CD1c-positive myeloid dendritic cell (primary cell): ENCODE measurements around the gene ADAMTSL1.

Experiments used
- DNase-seq: peaks from one replicate; pipeline ENCODE4 v3.0.0-alpha.2; 2016; ENCODE audit errors: extremely low spot score

Gene ADAMTSL1

GRCh38 chr9:18605766-18606180 is 131.8 kb downstream of the ADAMTSL1 start:
- no peak for DNase-seq

GRCh38 chr9:18606281-18606680 is 132.3 kb downstream of the ADAMTSL1 start:
- no peak for DNase-seq

- DNase-seq, result no peak
Measured at GRCh38 chr9:18606846-18607245, 132.9 kb downstream of the ADAMTSL1 start.

- no peak for DNase-seq
Measured at GRCh38 chr9:18608371-18608770, 134.4 kb downstream of the ADAMTSL1 start.

GRCh38 chr9:18610956-18611355 is 137.0 kb downstream of the ADAMTSL1 start:
- no peak for DNase-seq

- DNase-seq, result no peak
Measured at GRCh38 chr9:18611971-18612370, 138.0 kb downstream of the ADAMTSL1 start.

GRCh38 chr9:18614116-18614515 is 140.2 kb downstream of the ADAMTSL1 start:
- no peak for DNase-seq

- DNase-seq, result no peak
Measured at GRCh38 chr9:18614651-18615050, 140.7 kb downstream of the ADAMTSL1 start.

- no peak for DNase-seq
Measured at GRCh38 chr9:18616976-18617375, 143.0 kb downstream of the ADAMTSL1 start.

- no peak for DNase-seq
Measured at GRCh38 chr9:18617759-18618158, 143.8 kb downstream of the ADAMTSL1 start.

- no peak for DNase-seq
Measured at GRCh38 chr9:18618862-18619261, 144.9 kb downstream of the ADAMTSL1 start.

- DNase-seq, result no peak
Measured at GRCh38 chr9:18622186-18622836, 148.4 kb downstream of the ADAMTSL1 start.

GRCh38 chr9:18623221-18624079 is 149.5 kb downstream of the ADAMTSL1 start:
- no peak for DNase-seq

GRCh38 chr9:18626046-18626698 is 152.2 kb downstream of the ADAMTSL1 start:
- DNase-seq, result no peak

- DNase-seq, result no peak
Measured at GRCh38 chr9:18629136-18629535, 155.2 kb downstream of the ADAMTSL1 start.

- no peak for DNase-seq
Measured at GRCh38 chr9:18632632-18633403, 158.9 kb downstream of the ADAMTSL1 start.

- no peak for DNase-seq
Measured at GRCh38 chr9:18636781-18637180, 162.8 kb downstream of the ADAMTSL1 start.

- no peak for DNase-seq
Measured at GRCh38 chr9:18638371-18639249, 164.7 kb downstream of the ADAMTSL1 start.

GRCh38 chr9:18639911-18640310 is 166.0 kb downstream of the ADAMTSL1 start:
- no peak for DNase-seq

- DNase-seq, result no peak
Measured at GRCh38 chr9:18658804-18659705, 185.1 kb downstream of the ADAMTSL1 start.
